NT2/D1 (cell line): ENCODE measurements around the gene CORO2A.

Experiments
- SUZ12 ChIP-seq: IDR thresholded peaks from 2 replicates; pipeline ENCODE4 v1.6.1; 2011; ENCODE audit not compliant: insufficient read length, insufficient read depth; ENCODE audit errors: extremely low read depth
- ZNF274 ChIP-seq: IDR thresholded peaks from 2 replicates; pipeline ENCODE4 v1.6.1; 2011; ENCODE audit warnings: mild to moderate bottlenecking, low read depth, low read length

DNA sequence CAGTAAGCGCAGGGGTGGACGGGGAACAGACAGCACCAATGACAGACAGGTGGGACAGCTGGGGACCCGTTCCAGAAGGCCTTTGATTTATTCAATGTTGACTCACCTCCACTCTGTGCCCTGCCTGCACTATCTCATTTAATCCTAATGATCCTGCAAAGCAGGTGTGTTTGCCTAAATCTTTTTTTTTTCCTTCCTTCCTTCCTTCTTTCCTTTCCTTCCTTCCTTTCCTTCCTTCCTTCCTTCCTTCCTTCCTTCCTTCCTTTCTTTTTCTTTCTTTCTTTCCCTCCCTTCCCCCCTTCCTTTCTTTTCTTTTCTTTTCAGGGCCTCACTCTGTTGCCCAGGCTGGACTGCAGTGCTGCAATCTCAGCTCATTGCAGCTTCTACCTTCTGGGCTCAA, 17.1 kb upstream of the CORO2A start:
- TF ChIP-seq SUZ12 (no peak), ZNF274 (no peak)
